ENCODE measurements around the gene KIF1A.

KIF1A gene

GRCh38 chr2:240819126-240819857 lies 727 bp downstream of the KIF1A start:
- DNase-seq (ENCODE audit: low read depth), result no peak

- DNase-seq (ENCODE audit: low read depth), result no peak
Observed at GRCh38 chr2:240818293-240819125, 1.5 kb downstream of the KIF1A start.

GRCh38 chr2:240817496-240818292 lies 2.3 kb downstream of the KIF1A start:
- no peak for DNase-seq (ENCODE audit: low read depth)

GRCh38 chr2:240816584-240817495 lies 3.2 kb downstream of the KIF1A start:
- no peak for DNase-seq (ENCODE audit: low read depth)

DNA sequence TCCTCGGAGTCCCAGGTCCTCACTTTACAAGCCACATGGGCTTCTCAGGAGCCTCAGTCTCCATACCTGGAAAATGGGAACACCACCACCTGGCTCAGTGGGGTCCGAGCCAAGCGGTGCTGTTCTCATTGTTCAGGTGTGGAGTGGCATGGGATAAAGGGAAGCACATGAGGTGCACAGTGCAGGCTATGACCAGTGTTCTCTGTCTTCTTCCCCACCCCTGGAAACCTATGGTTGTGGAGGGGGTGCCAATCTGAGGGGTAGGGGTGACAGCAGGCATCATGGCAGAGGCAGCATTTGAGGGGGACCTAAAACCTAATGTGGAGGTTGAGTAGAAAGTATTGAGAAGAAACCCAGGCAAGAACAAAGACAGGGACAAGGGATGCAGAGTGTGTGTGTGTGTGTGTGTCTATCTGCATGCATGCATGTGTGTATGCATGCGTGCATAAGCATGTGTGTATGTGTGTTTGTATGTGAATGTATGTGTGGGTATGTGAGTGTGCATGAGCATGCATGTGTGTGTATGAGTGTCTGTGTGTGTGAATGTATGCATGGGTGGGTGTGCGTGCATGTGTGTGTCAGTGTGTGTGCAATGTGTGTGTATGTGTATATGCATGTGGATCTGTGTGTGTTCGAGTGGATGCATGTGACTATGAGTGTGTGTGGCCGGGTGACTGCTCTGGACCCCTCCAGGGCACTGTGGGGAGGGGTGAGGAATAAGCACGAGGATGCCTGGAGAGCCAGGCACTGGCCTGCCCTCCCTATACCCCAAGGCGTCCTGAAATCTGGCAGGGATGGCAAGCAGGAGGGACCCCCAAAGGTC lies 4.0 kb downstream of the KIF1A start:
- no peak for DNase-seq (ENCODE audit: low read depth)

DNA sequence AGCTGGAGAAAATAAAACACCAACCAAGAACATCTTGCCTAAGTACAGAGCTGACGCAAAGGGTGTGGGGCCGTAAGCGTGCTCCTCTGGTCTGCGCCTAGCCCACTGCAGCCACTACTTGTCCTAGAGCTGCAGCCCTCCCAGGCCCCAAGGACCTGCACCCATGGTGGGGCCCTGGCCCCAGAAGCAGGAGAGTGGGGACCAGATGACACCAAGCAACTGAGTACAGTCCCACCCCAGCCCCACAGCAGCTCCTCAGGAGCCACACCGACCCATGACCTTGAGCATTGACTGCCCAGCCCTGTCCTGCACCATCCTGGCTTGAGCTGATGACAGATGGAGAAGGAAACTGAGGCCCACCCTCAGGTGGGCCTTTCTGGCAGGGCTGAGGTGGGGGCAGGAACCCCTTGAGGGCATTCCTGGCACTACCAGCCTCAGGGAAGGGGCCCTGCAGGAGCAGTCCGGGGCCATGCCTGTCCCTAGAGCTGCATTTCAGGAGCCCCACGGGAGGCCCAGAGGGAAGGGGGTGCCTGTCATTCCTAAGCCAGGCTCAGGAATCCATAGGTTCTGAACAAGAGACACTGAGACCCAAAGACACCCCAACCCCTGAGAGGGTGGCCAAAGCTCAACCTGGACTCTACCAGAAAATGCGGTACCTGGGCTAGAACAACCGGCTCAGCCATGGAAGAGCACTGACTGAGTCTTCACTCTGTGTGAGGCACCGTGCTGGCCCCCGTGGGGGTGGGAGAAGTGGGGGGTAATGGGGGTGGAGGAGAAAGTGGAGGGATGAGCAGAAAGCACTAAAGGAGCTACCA lies 4.9 kb downstream of the KIF1A start:
- no peak for DNase-seq (ENCODE audit: low read depth)

GRCh38 chr2:240814280-240814679 lies 5.7 kb downstream of the KIF1A start:
- no peak for DNase-seq (ENCODE audit: low read depth)

DNA sequence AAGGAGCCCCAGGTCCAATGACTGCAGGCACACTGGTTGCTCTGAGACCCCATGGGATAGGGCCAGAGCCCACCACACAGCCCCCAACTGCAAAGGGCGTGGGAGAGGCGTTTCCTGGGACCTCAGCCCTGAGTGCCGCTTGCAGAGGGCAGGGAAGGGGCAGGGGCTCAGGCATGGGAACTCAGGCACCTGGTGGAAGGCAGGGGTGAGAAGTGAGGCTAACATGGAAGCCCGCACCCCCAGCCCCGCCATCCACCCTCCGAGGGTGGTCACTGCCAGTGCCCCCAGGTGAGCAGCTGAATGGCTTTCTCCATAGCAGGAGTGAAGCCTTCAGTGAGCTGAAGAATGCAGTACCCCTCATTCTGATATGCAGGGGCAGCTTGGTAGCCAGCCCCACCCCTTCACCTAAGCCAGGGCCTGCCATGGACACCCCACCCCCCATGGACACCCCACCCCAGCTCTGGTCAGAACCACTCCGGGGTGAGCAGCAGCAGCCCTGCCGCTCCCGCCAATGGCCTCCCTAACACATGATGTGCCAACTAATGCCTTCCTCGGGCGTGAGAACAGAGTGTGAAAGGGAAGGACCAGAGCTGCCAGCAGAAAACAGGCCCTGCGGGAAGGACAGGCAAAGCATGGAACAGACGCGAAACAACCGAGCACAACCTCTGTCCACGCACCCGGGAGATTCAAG lies 6.6 kb downstream of the KIF1A start:
- DNase-seq (ENCODE audit: low read depth), result no peak

- DNase-seq (ENCODE audit: low read depth), result no peak
Observed at GRCh38 chr2:240812721-240813120, 7.3 kb downstream of the KIF1A start.

DNA sequence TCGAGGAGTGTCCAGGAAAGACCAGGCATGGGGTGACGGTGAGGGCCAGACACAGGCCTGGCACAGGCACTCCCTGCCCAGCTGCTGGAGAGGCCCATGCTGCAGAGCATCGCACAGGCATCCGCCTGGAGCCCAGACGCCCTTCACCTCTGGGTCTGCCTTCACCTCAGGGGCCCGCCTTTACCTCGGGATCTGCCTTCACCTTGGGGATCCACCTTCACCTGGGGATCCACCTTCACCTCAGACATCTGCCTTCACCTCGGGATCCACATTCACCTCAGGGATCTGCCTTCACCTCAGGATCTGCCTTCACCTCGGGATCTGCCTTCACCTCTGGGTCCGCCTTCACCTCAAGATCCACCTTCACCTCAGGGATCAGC lies 7.7 kb downstream of the KIF1A start:
- no peak for DNase-seq (ENCODE audit: low read depth)

GRCh38 chr2:240811346-240812300 lies 8.4 kb downstream of the KIF1A start:
- DNase-seq (ENCODE audit: low read depth), result no peak

GRCh38 chr2:240810621-240811020 lies 9.4 kb downstream of the KIF1A start:
- no peak for DNase-seq (ENCODE audit: low read depth)

GRCh38 chr2:240810199-240810598 lies 9.8 kb downstream of the KIF1A start:
- DNase-seq (ENCODE audit: low read depth), result no peak

DNA sequence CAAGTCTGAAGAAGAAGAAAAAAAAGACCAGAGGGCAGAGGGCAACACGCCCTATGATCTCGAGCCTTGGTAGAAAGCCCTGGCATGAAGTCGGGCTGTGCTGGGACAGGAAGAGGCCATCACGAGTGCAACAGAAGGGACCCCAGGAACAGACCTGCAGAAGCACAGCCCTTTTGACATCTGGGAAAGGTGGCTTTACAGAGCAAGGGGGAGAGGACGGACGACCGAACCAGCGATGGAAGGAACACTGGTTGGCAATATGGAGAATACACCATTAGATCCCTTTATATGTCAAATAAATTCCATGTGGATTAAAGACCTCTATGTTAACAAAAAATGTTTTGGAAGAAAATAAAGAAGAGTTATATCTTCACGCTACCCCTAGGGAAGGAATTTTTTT lies 10.7 kb downstream of the KIF1A start:
- no peak for DNase-seq (ENCODE audit: low read depth)

- DNase-seq (ENCODE audit: low read depth), result no peak
Observed at GRCh38 chr2:240806459-240806858, 13.6 kb downstream of the KIF1A start.

- no peak for DNase-seq (ENCODE audit: low read depth)
Observed at GRCh38 chr2:240806006-240806405, 14.0 kb downstream of the KIF1A start.

DNA sequence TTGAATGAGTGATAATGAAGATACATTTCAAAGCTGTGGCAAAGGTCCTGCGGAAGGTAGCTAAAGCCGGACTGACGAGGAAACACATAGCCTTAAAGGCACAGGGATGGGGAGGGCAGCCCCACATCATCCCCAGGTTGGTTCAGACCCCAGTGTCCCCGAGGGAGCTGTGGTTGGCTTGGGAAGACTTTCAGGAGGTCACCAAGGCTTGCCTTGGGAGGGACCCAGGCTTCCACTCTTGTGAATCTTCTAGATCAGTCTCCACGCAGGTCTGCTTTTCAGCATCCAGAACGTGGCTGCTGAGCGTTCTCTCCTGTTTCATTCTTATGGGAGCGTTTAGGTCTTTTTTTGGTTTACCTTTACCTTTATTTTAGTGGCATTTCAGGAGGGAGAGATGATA lies 16.8 kb downstream of the KIF1A start:
- no peak for DNase-seq (ENCODE audit: low read depth)

Measured in CMK (cell line).